ENCODE measurements around the gene SLC25A12. TPM values are rescaled to one million over a fixed set of nuclear protein-coding genes. Genes with fewer than 3 reads are reported as not detected.

Gene SLC25A12
- total and polyA plus RNA-seq, 10 of the 15 experiments (the other 5 are each of a cell fraction or from before 2014, with no cell fraction given), result 20.9 to 50.0 (median 33.0) TPM

DNA sequence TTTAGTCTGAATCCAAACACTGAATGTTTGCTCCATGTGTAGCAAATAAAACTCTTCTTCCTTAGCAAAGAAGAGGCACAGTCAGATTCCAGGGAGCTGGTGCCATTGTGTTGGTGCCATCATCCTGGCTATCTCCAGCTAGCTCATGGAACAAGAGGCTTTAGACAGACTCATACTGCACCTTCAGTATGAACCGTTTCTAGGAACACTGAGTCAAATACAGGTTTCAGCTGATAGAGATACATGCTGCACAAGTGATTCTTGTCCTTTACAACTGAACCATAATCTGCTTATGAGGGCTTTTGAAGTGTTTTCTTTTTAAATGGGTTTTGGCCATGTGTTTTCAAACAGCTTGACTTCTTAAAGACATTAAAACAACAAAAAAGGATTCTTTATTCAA is 148.9 kb downstream of the SLC25A12 start:
- Histone ChIP-seq H3K36me3 (ENCODE audit: control insufficient read depth in 2 of 2, insufficient read depth in 2 of 2, low read length in 1 of 2) (no peaks in the 10 kb centered on the region; a peak in 2 of 4 replicates), H3K9me3 (replicated peaks; ENCODE audit: control insufficient read depth, insufficient read depth, low read length) (no peaks in the 10 kb centered on the region), H3K27me3 (replicated peaks in 1 of 2; ENCODE audit: control insufficient read depth in 2 of 2, insufficient read depth in 2 of 2, low read length in 1 of 2) (no peaks in the 10 kb centered on the region), H3K27ac (ENCODE audit: control insufficient read depth, insufficient read depth) (no peak overlapping the region), H3K4me3 (no peak overlapping the region), H3K9ac (ENCODE audit: control insufficient read depth, insufficient read depth, low read length) (no peak overlapping the region), H3K79me2 (ENCODE audit: control insufficient read depth, insufficient read depth, low read length) (no peaks in the 10 kb centered on the region), H3K4me1 (ENCODE audit: control insufficient read depth, insufficient read depth, low read length) (peaks cover 10% of the 10 kb centered on the region; the same call in 1 of the 2 replicates), H3K4me2 (ENCODE audit: control insufficient read depth, insufficient read depth) (no peak overlapping the region), H2AFZ (ENCODE audit: control insufficient read depth, low read depth, low read length) (no peak overlapping the region), H4K20me1 (ENCODE audit: control insufficient read depth, insufficient read depth) (no peaks in the 10 kb centered on the region)
- ChIA-PET SMC1A (ENCODE audit: uncharacterized antibody, unreplicated experiment) (interaction anchor here (0.8 to 1.1 kb wide), 3 partner anchors 9 to 42 kb away, joined by 3 to 4 read pairs (median 3); no protein-coding TSS in a partner anchor), CTCF (interaction anchor here (0.9 to 1.1 kb wide), 3 partner anchors 17 to 359 kb away, joined by 3 read pairs; no protein-coding TSS in a partner anchor), RAD21 (ENCODE audit: unreplicated experiment) (no interaction called here), POLR2A (interaction anchor here (0.6 kb wide), 1 partner anchor 79 kb away, joined by 3 read pairs; no protein-coding TSS in a partner anchor)
- 41% methylated on average over 1 of the region's 1 CpG for WGBS (ENCODE audit: insufficient coverage, insufficient replicate concordance, low lambda C conversion rate, missing lambda C conversion rate)
- in situ Hi-C loops (cut with MboI) (no loop called here), intact Hi-C loops (cut with micrococcal nuclease; ENCODE audit: unreplicated experiment) (no loop called here)
- FAIRE-seq (no peak), ATAC-seq (no peak), DNase-seq (ENCODE audit: low read depth, low spot score) (no peak)
- no peak for TF ChIP-seq WRNIP1 (IDR thresholded peaks at IDR 0.05; ENCODE audit: borderline replicate concordance, low read depth, low read length)
- no peak for TF ChIP-seq KDM1A (IDR thresholded peaks at IDR 0.05; ENCODE audit: borderline replicate concordance)
- TF ChIP-seq ZNF622 (IDR thresholded peaks at IDR 0.05), result no peak
- no peak for TF ChIP-seq SMAD5 (IDR thresholded peaks at IDR 0.05; ENCODE audit: low read depth)
- no peak for TF ChIP-seq CHD1 (IDR thresholded peaks at IDR 0.05; ENCODE audit: low read depth, low read length)
- no peak for TF ChIP-seq RFX5 (IDR thresholded peaks at IDR 0.05; ENCODE audit: low read depth, low read length)
- TF ChIP-seq JUND (IDR thresholded peaks at IDR 0.05; ENCODE audit: low read depth, low read length), result no peak
- no peak for TF ChIP-seq NFYB (IDR thresholded peaks at IDR 0.05; ENCODE audit: insufficient read depth, low read depth, low read length)
- no peak for TF ChIP-seq RB1 (IDR thresholded peaks at IDR 0.05; ENCODE audit: borderline replicate concordance)
- TF ChIP-seq POLR2AphosphoS5 (IDR thresholded peaks at IDR 0.05; ENCODE audit: low read length), result no peak
- no peak for TF ChIP-seq NBN (IDR thresholded peaks at IDR 0.05)
- no peak for TF ChIP-seq POLR2AphosphoS2 (IDR thresholded peaks at IDR 0.05; ENCODE audit: low read depth, low read length)
- TF ChIP-seq ZBED1 (IDR thresholded peaks at IDR 0.05; ENCODE audit: borderline replicate concordance), result no peak
- no TSS peak for BruUV-seq (replicated peaks)
